Lower lobe of right lung (tissue), 2 donors: ENCODE results near the gene RAD23A. TPM values are rescaled to one million over a fixed set of nuclear protein-coding genes. Genes with fewer than 3 reads are reported as not detected.

ENCODE experiments used
- ATAC-seq, 2 donors: fragments of 200-7000 bp; cut with Tn5 transposase; one replicate each; pipeline ENCODE4 v1.9.1; 2020 to 2022; ENCODE audit warnings: mild to moderate bottlenecking in 2 of 2, moderate library complexity in 2 of 2
- DNase-seq: peaks from one replicate; pipeline ENCODE4 v3.0.0-alpha.2; 2020
- H3K27ac ChIP-seq: fragments of 200-600 bp; one replicate; pipeline ENCODE4 v1.8.0; 2022
- H3K27me3 ChIP-seq: fragments of 200-600 bp; one replicate; pipeline ENCODE4 v1.8.0; 2022; ENCODE audit warnings: low read depth
- H3K36me3 ChIP-seq: fragments of 200-600 bp; one replicate; pipeline ENCODE4 v1.8.0; 2022; ENCODE audit warnings: mild to moderate bottlenecking
- H3K4me1 ChIP-seq: fragments of 200-600 bp; one replicate; pipeline ENCODE4 v1.8.0; 2022
- H3K4me3 ChIP-seq: fragments of 200-600 bp; one replicate; pipeline ENCODE4 v1.8.0; 2022; ENCODE audit warnings: mild to moderate bottlenecking
- H3K9me3 ChIP-seq: fragments of 200-600 bp; one replicate; pipeline ENCODE4 v1.8.0; 2022
- intact Hi-C: fragments of 100-400 bp; cut with DNase I; formaldehyde crosslinking; loops from one replicate; pipeline ENCODE4 v1.11.0; 2022
- long read RNA-seq: library from polyadenylated mRNA; unstranded; transcript quantifications from one replicate; pipeline ENCODE4 v2.0.0, GENCODE V29; 2021
- total RNA-seq: library from RNA; stranded (reverse); fragmentation: NEBNext Ultra II Directional; extraction: Animal tissue kit (Norgen Biotek cat#: 25700); gene quantifications from one replicate; pipeline ENCODE4 v1.2.1, GENCODE V29; 2021
- TF ChIP-seq, protein P1 (sequence below): fragments of 200-600 bp; IDR thresholded peaks from one replicate; pipeline ENCODE4 v1.8.0; 2022; ENCODE audit warnings: antibody characterized with exemption, mild to moderate bottlenecking
- donor health status: DM: no; HTN: yes; CAD: no; lungs with severe emphysema.

Gene RAD23A
- total RNA-seq, result 93.3 TPM
- long read RNA-seq, transcript RAD23A-201 (9 exons, 1,736 nt), result major isoform, 96 of 270 reads
- long read RNA-seq, transcript RAD23A-203 (9 exons, 1,746 nt), result minor isoform, 88 of 270 reads
- long read RNA-seq, transcript RAD23A-207 (2 exons, 545 nt), result minor isoform, 11 of 270 reads
- long read RNA-seq, partial matches to known transcripts, result 51 of 270 reads
- long read RNA-seq, other reads (novel, unspliced or antisense), result 22 of 270 reads

DNA sequence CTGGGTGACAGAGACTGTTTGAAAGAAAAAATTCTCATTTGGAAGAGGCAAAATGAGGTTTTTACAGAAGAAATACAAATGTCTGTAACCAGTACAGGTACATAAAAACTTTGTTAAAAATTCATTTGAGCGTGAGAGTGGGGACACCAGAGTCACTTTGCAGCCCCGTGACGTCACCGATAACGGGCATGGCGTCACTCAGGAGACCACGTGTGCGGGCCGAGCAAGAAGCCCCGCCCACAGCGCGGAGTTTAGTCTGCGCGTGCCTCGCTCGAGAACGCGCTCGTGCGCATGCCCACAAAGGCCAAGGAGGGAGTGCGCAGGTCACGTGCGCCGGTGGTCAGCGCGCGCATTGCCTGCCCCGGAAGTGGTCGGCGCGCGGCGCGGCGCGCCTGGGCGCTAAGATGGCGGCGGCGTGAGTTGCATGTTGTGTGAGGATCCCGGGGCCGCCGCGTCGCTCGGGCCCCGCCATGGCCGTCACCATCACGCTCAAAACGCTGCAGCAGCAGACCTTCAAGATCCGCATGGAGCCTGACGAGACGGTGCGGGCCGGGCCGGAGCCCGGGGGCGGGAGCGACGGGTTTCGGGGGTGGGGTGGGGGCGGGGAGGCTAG is at the start of gene RAD23A:
RAD23A (plus strand) TSS at position 384 of the 613 bp plus-strand sequence; CDS start at position 471, 87 bp downstream.
- H3K27ac ChIP-seq, result peak within 1 kb of the TSS; percentile 93
- no peaks in the 10 kb centered on the region for H3K9me3 ChIP-seq
- DNase-seq (peak; percentile 99), ATAC-seq (peak; percentile 97)
- peaks cover 79% of the 10 kb centered on the region for H3K36me3 ChIP-seq
- H3K4me1 ChIP-seq, result peaks cover 58% of the 10 kb centered on the region
- peak within 1 kb of the TSS; percentile 77 for H3K4me3 ChIP-seq
- H3K27me3 ChIP-seq, result no peaks in the 10 kb centered on the region
- TF ChIP-seq, protein P1, sequence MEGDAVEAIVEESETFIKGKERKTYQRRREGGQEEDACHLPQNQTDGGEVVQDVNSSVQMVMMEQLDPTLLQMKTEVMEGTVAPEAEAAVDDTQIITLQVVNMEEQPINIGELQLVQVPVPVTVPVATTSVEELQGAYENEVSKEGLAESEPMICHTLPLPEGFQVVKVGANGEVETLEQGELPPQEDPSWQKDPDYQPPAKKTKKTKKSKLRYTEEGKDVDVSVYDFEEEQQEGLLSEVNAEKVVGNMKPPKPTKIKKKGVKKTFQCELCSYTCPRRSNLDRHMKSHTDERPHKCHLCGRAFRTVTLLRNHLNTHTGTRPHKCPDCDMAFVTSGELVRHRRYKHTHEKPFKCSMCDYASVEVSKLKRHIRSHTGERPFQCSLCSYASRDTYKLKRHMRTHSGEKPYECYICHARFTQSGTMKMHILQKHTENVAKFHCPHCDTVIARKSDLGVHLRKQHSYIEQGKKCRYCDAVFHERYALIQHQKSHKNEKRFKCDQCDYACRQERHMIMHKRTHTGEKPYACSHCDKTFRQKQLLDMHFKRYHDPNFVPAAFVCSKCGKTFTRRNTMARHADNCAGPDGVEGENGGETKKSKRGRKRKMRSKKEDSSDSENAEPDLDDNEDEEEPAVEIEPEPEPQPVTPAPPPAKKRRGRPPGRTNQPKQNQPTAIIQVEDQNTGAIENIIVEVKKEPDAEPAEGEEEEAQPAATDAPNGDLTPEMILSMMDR, result no peak
- intact Hi-C loops, result no loop called here

- TF ChIP-seq, protein P1, result no peak
- no peak overlapping the region for H3K4me3 ChIP-seq
- H3K27ac ChIP-seq, result no peak overlapping the region
- ATAC-seq (no peak), DNase-seq (no peak)
- no peaks in the 10 kb centered on the region for H3K9me3 ChIP-seq
- H3K27me3 ChIP-seq, result no peaks in the 10 kb centered on the region
- intact Hi-C loops, result no loop called here
- peaks cover 57% of the 10 kb centered on the region for H3K36me3 ChIP-seq
- H3K4me1 ChIP-seq, result peaks cover 8% of the 10 kb centered on the region
Observed at GRCh38 chr19:12896460-12896859, 49.2 kb upstream of the RAD23A start.

DNA sequence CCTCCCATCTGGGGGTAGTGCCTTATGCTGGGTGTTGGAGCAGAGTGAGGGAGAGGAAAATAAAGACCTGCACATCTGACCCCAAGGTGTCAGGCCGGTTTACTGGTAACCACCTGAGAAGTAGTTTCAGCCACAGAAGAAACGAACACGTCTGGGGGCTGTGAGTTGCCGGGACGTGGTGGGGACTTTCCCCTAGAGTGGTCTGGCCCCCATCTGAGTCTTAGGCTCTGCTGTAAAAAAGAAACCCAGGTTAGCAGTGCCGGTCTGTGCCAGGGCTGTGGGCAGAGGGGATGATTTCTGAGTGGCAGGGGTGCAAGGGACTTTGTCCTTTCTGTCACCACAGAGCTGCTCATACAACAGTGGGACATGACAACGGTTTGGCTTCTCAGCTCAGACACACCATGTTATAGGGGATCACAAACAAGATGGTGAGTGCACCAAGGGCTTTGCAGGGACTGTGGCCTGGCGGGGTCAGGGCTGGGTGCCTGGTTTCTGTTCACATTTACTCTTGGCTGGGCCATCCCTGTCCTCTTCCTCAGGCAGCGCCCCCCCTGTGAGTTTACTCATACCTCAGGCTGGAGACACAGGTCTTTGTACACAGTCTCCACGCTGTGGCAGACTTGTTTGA is 45.7 kb upstream of the RAD23A start:
- DNase-seq (no peak), ATAC-seq (no peak)
- H3K27me3 ChIP-seq, result no peaks in the 10 kb centered on the region
- peaks cover 39% of the 10 kb centered on the region for H3K36me3 ChIP-seq
- H3K9me3 ChIP-seq, result no peaks in the 10 kb centered on the region
- no peaks in the 10 kb centered on the region for H3K4me1 ChIP-seq
- no peak overlapping the region for H3K4me3 ChIP-seq
- H3K27ac ChIP-seq, result no peak overlapping the region
- TF ChIP-seq, protein P1, result no peak
- intact Hi-C loops, result no loop called here

GRCh38 chr19:12907166-12907565 is 38.5 kb upstream of the RAD23A start:
- Histone ChIP-seq H3K9me3 (no peaks in the 10 kb centered on the region), H3K4me1 (peaks cover under 1% of the 10 kb centered on the region), H3K36me3 (no peaks in the 10 kb centered on the region), H3K4me3 (no peak overlapping the region), H3K27ac (no peak overlapping the region), H3K27me3 (no peaks in the 10 kb centered on the region)
- TF ChIP-seq, protein P1, result no peak
- DNase-seq (no peak), ATAC-seq (peak; percentile 71 to 84)
- intact Hi-C loops, result no loop called here

GRCh38 chr19:12912571-12912970 is 33.1 kb upstream of the RAD23A start:
- no peak for DNase-seq
- Histone ChIP-seq H3K9me3 (no peaks in the 10 kb centered on the region), H3K36me3 (no peaks in the 10 kb centered on the region), H3K27ac (peak overlapping the region; percentile 65), H3K27me3 (no peaks in the 10 kb centered on the region), H3K4me3 (peak overlapping the region; percentile 28), H3K4me1 (peaks cover 22% of the 10 kb centered on the region)
- ATAC-seq, result no peak
- intact Hi-C loops, result no loop called here
- TF ChIP-seq, protein P1, result no peak
